ENCODE measurements around the gene RDX. TPM values are rescaled to one million over a fixed set of nuclear protein-coding genes. Genes with fewer than 3 reads are reported as not detected.

The RDX gene
- total RNA-seq, 2 experiments from 2014 or later, result 23.7 to 25.5 TPM

- Histone ChIP-seq H3K4me1 (ENCODE audit: insufficient read depth, low read length, poor library complexity, severe bottlenecking) (no peaks in the 10 kb centered on the region), H3K9me2 (ENCODE audit: insufficient read depth, low read length) (no peaks in the 10 kb centered on the region), H4K20me1 (ENCODE audit: insufficient read depth, low read length) (no peaks in the 10 kb centered on the region), H3K4me3 (ENCODE audit: low read depth, low read length, poor library complexity, severe bottlenecking) (no peak overlapping the region), H3K79me2 (ENCODE audit: insufficient read depth, low read depth, low read length) (no peaks in the 10 kb centered on the region), H3K36me3 (ENCODE audit: insufficient read depth, low read length) (no peaks in the 10 kb centered on the region), H3K9me3 (ENCODE audit: low read length) (no peaks in the 10 kb centered on the region), H2AFZ (ENCODE audit: low read length) (no peak overlapping the region), H3K4me2 (ENCODE audit: low read length) (no peak overlapping the region), H3K27ac (ENCODE audit: low read depth, low read length, poor library complexity, severe bottlenecking) (no peak overlapping the region)
- BruUV-seq (replicated peaks), result no TSS peak
- ChIA-PET POLR2A (interaction anchor here (0.6 kb wide), 1 partner anchor 29 kb away, joined by 3 read pairs; no protein-coding TSS in a partner anchor), CTCF (ENCODE audit: unreplicated experiment) (no interaction called here)
- DNase-seq (ENCODE audit: low spot score), result no peak
- no peak for TF ChIP-seq EZH2phosphoT487 (IDR thresholded peaks at IDR 0.05; ENCODE audit: borderline replicate concordance, low read depth, low read length)
- TF ChIP-seq CTCF (conservative IDR thresholded peaks at IDR 0.05; ENCODE audit: low read length), result no peak
- intact Hi-C loops (cut with micrococcal nuclease; ENCODE audit: unreplicated experiment), result no loop called here
Measured at GRCh38 chr11:110131386-110132123, 164.9 kb downstream of the RDX start.

DNA sequence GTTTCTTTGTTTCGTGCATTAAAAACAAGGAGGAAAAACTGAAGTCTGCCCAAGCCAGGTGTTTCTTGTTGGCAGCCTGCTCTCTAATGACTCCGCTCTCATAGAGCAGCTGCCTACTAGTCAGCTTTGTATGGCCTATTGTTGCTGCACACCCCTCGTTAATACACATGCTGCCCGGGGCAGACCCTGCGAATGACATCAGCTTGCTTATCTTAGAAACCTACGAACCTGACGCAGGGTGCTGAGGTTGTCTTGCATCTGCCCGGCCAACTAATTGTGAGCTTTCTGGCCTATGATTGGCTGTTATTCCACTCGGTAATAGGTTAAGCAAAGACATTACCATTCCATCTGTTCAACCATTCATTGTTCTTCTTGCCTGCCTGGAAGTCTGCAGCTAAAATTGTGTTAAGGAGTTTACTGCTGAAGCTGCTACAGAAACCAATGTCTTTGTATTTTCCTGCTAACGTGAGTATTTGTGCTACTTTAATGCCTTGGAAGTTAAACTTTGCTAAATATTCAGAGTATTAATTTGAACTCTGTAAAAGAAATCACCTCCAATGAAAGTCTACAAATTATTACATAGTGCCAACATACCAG, 165.7 kb downstream of the RDX start:
- Histone ChIP-seq H3K9me2 (ENCODE audit: insufficient read depth, low read length) (no peaks in the 10 kb centered on the region), H3K9me3 (ENCODE audit: low read length) (no peaks in the 10 kb centered on the region), H3K36me3 (ENCODE audit: insufficient read depth, low read length) (no peaks in the 10 kb centered on the region), H4K20me1 (ENCODE audit: insufficient read depth, low read length) (no peaks in the 10 kb centered on the region), H3K4me3 (ENCODE audit: low read depth, low read length, poor library complexity, severe bottlenecking) (no peak overlapping the region), H3K79me2 (ENCODE audit: insufficient read depth, low read depth, low read length) (no peaks in the 10 kb centered on the region), H3K4me2 (ENCODE audit: low read length) (no peak overlapping the region), H3K27ac (ENCODE audit: low read depth, low read length, poor library complexity, severe bottlenecking) (no peak overlapping the region), H2AFZ (ENCODE audit: low read length) (no peak overlapping the region), H3K4me1 (ENCODE audit: insufficient read depth, low read length, poor library complexity, severe bottlenecking) (no peaks in the 10 kb centered on the region)
- intact Hi-C loops (cut with micrococcal nuclease; ENCODE audit: unreplicated experiment), result no loop called here
- no peak for DNase-seq (ENCODE audit: low spot score)
- no TSS peak for BruUV-seq (replicated peaks)
- CTCF ChIA-PET (ENCODE audit: unreplicated experiment), result no interaction called here
- POLR2A ChIA-PET, result interaction anchor here (1.5 kb wide), 1 partner anchor 12 kb away, joined by 3 read pairs; no protein-coding TSS in a partner anchor
- no peak for TF ChIP-seq CTCF (conservative IDR thresholded peaks at IDR 0.05; ENCODE audit: low read length)
- no peak for TF ChIP-seq EZH2phosphoT487 (IDR thresholded peaks at IDR 0.05; ENCODE audit: borderline replicate concordance, low read depth, low read length)

DNA sequence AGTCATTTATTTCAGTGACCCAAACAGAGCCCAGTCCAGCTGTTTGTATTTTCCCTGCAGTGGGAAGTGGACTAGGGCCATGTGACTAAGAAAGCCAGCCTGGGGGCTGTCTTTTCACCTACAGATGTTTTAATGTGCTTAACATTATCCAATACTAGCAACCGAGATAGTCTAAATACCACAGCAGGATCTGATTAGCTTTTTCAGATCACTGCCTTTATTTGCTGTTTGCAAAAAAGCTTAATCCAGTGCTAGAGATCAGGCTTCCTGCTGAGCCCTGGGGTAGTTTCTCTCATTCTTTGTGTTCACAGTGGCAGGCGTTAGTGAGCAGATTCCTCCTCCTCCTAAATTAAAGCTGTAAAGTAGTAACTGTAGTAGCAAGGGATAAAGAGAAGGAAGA, 168.3 kb downstream of the RDX start:
- H3K79me2 ChIP-seq (ENCODE audit: insufficient read depth, low read depth, low read length), result no peaks in the 10 kb centered on the region
- H4K20me1 ChIP-seq (ENCODE audit: insufficient read depth, low read length), result no peaks in the 10 kb centered on the region
- no peaks in the 10 kb centered on the region for H3K9me2 ChIP-seq (ENCODE audit: insufficient read depth, low read length)
- no peak overlapping the region for H2AFZ ChIP-seq (ENCODE audit: low read length)
- no TSS peak for BruUV-seq (replicated peaks)
- intact Hi-C loops (cut with micrococcal nuclease; ENCODE audit: unreplicated experiment), result no loop called here
- H3K36me3 ChIP-seq (ENCODE audit: insufficient read depth, low read length), result no peaks in the 10 kb centered on the region
- DNase-seq (ENCODE audit: low spot score), result no peak
- POLR2A ChIA-PET, result interaction anchor here (0.8 to 1.3 kb wide), 3 partner anchors 14 to 355 kb away, joined by 3 read pairs; no protein-coding TSS in a partner anchor
- H3K4me2 ChIP-seq (ENCODE audit: low read length), result no peak overlapping the region
- no peak overlapping the region for H3K4me3 ChIP-seq (ENCODE audit: low read depth, low read length, poor library complexity, severe bottlenecking)
- no peak for TF ChIP-seq CTCF (conservative IDR thresholded peaks at IDR 0.05; ENCODE audit: low read length)
- CTCF ChIA-PET (ENCODE audit: unreplicated experiment), result no interaction called here
- H3K9me3 ChIP-seq (ENCODE audit: low read length), result no peaks in the 10 kb centered on the region
- H3K4me1 ChIP-seq (ENCODE audit: insufficient read depth, low read length, poor library complexity, severe bottlenecking), result no peaks in the 10 kb centered on the region
- H3K27ac ChIP-seq (ENCODE audit: low read depth, low read length, poor library complexity, severe bottlenecking), result no peak overlapping the region

All from OCI-LY7 (cell line).